NCI-H2227 (cell line): ENCODE data around the gene CRKL.
A peak's percentile ranks its signal among the peaks of the same experiment; 100 is the strongest.

Experiments used
- DNase-seq: peaks from one replicate; lab custom pipeline; 2025; ENCODE audit not compliant: unreplicated experiment; lab: John Stamatoyannopoulos, UW

The CRKL gene

DNA sequence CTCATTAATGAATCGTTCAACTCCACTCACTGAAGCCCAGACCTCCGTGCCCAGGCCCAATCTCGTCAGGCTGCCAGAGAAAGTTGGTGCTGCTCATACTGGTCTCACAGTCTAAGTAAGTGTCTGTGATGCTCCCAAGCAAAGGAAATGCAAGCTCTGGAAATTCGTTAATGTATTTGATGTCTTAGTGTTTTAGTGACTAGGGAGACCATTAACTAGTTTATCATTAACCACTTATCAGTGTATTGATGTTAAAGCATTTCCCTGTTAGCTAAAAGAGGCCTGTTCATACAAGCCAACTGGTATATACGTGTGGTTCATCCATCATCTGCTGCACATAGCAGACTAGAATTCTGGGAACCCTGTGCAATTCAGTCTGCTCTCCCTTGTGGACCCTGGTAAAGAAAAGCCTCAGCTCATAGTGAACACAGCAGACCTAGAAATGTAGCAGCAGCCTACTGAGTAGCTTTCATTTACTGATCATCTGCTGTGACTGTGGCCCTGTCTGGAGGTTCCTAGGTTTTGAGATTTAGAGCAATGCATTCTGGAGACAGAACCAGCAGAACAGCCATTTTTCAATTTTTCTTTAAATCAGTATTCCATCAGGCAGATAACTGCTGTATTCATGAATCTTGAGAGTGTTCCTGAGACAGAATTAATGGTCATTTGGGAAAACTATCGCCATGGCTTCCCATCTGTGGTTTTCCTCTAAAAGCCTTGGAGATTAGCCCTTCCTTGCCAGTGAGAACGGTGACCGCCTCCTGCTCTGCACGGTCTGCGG, 34.1 kb downstream of the CRKL start:
- no peak for DNase-seq

GRCh38 chr22:20951932-20952380, 34.7 kb downstream of the CRKL start:
- DNase-seq, result no peak

- DNase-seq, result no peak
Observed at GRCh38 chr22:20952544-20953341, 35.5 kb downstream of the CRKL start.

DNA sequence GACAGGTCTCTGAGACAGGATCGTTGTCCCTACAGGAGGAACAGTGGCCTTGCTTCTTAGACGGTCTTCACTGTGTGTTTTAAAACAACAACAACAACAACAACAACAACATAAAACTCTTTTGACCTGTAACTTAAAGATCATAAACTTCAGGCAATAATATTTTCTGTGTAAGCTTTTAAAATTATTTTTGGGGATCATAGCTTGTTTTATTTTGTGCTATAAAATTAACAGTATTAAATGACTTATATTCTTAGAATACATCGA, 36.1 kb downstream of the CRKL start:
- DNase-seq, result no peak

DNA sequence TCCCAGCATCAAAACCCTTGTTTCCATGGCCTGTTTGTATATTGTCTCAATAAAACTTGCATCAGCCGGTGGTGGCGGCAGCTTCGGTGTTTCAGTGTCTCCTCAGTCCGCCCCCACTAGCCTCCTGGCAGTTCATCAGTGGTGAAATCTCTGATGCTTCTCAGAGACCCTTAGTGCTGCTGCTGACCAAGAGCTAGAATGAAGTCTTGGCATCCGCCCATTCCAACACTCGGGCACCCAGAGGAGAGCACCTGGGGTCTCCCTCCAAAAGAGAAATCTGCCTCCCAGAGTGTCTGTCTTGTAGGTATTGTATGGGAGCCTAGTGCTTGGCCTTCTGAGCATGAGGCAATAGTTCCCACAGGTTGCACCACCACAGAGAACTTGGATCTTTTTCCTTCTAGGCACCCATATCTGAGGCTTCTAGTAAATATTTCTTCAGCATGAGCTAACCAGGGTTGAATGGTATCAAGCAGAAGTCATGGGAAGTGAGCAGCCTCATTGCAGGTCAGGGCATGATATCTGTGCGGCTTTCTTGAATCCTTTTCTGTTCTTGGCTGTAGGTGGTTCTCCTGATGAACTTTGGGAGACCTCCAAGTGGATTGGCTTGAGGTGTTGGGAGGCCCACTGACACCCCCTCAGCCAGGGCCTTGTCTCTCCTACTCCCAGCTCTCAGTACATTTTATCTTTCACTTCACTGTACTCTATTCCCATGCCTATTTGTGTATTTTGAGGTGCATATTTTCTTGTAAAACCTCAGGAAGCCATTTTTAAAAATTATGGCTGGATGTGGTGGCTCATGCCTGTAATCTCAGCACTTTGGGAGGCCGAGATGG, 36.7 kb downstream of the CRKL start:
- no peak for DNase-seq

- DNase-seq, result no peak
Observed at GRCh38 chr22:20955548-20955947, 38.3 kb downstream of the CRKL start.

DNA sequence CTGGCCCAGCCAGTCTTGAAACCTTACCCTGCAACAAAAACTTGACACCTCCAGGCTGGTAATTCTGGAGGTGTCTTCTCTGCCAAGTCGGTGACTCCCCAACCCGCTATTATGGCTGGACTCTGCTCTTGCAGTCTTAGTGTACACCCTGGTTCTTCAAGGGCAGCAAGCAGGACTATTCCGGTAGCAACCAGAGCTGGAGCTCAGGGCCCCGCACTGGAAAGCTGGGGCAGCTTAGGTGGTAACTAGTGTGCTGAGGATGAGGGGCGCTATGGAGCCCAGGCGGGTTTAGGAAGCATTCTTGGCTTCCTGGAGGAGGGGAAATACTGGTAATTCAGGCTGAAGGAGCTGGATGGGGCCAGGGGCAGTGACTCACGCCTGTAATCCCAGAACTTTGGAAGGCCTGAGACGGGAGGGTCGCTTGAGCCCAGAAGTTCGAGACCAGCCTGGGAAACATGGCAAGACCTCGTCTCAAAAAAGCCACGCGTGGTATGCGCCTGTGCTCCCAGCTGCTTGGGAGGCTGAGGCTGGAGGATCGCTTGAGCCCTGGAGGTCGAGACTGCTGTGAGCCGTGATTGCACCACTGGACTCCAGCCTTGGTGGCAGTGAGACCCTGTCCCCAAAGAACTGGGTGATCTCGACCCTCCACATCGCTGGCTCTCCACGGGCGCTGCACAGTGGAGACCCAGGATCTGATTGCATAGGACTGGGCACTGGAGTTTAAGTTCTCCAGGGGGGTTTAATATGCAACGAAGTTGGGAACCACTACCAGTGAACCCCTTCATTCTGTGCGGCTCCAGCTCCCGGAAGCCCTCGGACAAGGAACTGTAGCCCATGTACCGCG, 39.3 kb downstream of the CRKL start:
- no peak for DNase-seq

GRCh38 chr22:20957102-20957682, 40.0 kb downstream of the CRKL start:
- peak; percentile 34 for DNase-seq

DNA sequence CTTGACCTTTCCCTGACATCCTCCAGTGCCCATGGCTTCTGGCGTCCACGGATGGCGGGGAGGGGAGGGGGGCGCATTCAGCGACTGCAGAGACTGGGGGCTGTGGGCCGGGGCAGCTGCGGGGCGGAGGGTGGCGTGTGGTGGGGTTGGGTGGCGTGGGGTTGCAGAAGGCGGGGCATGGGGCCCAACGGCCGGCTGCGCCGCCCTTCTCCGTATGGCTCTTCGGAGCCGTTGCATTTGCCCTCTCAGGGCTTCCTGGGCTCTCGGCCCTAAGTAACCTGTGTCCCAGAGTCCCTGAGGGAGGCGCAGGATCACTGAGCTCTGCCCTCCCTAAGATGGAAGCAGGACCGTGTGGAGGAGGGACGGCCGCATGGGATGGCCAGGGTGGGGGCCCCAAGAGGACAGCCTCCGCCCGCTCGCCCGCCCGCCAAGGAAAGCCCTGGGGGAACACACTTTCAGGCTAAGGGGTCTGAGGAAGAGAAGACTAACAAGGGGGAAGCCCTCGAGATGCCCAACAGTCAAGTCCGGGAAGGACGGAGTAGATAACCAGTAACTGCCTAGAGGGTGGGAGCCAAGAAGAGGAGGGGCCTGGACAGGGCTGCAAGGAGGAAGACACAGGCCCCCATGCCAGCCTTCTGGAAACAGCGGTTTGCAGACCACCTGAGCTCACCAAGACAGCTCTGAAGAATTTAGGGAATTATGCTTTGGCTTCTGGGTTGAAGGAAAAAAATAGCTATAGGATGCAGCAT, 40.6 kb downstream of the CRKL start:
- peak; percentile 47 for DNase-seq

- DNase-seq, result no peak
Observed at GRCh38 chr22:20959578-20960461, 42.6 kb downstream of the CRKL start.

DNA sequence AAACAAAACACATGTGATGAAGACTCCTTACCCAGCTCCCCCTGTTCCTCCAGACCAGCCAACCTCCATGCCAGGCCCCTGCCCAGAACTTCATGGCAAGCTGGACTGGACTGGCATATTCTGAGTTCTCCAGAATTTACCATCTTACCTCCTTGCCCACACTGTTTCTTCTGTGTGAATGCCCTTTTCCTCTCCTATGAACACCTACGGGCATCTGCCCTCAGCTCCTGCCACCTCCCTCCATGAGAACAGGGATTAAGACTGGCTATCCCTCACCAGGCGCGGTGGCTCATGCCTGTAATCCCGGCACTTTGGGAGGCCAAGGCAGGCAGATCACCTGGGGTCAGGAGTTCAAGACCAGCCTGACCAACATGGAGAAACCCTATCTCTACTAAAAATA, 43.4 kb downstream of the CRKL start:
- DNase-seq, result no peak

DNA sequence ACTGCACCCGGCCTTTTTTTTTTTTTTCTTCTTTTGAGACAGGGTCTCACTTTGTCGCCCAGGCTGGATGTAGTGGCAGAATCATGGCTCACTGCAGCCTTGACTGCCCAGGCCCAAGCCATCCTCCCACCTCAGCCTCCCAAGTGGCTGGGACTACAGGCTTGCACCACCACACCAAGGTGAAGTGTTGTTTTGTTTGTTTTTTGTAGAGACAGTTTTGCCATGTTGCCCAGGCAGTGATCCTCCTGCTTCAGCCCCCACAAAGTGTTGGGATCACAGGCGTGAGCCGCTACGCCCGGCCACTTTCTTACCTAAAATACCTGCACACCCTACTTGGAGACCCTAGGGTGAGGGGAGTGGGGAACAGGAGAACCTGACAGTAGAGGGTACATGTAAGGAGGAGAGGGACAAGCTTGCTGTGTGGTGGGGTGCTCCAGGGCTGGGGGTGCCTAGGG, 45.3 kb downstream of the CRKL start:
- no peak for DNase-seq

- no peak for DNase-seq
Observed at GRCh38 chr22:20963201-20964052, 46.2 kb downstream of the CRKL start.

- DNase-seq, result no peak
Observed at GRCh38 chr22:20964090-20964798, 47.0 kb downstream of the CRKL start.

GRCh38 chr22:20964799-20965103, 47.5 kb downstream of the CRKL start:
- no peak for DNase-seq

DNA sequence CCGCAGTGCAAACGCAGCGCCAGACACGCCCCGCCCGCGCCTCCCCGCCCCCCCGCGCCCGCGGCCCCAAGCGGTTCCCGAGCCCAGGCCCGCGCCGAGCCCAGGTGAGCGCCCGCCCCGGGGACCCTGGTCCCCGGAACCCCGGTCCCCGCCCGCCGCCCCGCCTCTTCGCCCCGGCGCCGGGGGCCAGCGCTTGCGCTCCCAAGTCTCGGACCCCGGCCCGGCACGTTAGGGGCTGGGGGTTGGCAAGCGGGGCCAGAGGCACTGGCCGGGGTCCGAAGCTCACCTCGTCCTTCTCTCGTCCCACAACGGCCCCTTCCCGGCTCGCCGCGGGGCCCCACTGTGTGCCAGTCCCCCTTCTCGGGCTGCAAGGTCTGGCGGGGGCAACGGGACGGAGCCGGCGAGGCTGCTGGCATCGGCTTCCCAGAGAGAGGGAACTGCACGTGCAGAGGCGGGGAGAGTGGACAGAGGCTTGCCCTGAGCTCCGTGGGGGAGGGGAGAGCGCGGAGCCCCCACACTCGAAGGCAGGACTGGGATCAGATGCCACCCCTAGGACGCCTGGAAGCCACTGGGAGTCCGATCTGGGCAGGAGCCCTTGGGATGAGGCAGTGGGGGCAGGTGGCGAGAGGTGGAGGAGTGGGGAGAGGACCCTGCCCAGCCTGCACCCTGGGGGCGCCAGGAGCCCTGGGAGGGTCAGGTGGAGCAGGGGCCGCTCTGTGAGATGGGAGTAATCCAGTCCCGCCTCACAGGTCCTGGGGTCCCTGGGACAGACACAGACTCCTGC, 48.1 kb downstream of the CRKL start:
- DNase-seq, result peak; percentile 26
